Measurements from ENCODE around the gene DAB2.

The DAB2 gene

DNA sequence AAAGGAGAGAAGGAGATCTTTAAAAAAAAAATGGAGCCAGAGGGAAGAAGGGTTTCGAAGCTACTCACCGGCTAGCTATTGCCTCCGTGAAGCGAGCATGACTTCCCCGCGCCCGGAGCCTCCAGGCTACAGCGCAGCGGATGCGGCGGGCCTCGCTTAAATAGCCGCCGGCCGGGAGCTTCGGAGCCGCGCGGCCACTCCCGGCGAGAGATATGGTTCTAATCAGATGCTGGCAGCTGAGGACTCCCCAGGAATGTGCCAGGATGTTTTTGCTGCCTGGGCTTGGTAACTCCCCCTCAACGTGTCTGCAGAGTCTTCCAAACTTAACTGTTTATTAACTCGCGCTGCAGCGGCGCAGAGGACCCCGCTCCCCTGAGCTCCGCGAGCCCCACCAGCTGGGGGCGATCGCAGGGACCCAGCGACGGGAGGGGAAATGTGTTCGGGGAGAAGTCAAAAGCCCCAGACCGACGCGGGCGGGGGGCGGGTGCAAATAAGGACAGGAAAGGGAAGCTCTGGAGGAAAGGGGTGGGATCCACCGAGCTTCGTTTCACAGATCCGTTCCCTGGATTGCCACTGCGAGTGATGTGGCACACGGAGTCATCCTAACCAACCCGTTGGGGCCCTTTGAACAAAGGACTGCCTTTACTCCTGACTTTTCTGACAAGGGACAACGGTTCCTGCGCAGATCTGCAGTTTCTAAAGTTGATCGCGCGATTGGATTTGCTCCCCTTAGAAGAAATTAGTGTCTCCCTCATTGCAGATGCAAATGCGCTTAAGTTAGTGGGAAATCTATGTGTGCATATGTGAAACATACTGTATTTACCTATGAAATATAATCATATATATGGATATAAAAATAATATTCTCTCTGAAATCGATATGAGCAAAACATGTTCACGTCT lies at the start of gene DAB2:
DAB2 (minus strand) TSS at position 245 of the 902 bp plus-strand sequence. CDS start 30,660 bp downstream, outside the sequence.
- DNase-seq = peak in 4 of 6 experiments; percentile 5 to 29 (median 20)

DNA sequence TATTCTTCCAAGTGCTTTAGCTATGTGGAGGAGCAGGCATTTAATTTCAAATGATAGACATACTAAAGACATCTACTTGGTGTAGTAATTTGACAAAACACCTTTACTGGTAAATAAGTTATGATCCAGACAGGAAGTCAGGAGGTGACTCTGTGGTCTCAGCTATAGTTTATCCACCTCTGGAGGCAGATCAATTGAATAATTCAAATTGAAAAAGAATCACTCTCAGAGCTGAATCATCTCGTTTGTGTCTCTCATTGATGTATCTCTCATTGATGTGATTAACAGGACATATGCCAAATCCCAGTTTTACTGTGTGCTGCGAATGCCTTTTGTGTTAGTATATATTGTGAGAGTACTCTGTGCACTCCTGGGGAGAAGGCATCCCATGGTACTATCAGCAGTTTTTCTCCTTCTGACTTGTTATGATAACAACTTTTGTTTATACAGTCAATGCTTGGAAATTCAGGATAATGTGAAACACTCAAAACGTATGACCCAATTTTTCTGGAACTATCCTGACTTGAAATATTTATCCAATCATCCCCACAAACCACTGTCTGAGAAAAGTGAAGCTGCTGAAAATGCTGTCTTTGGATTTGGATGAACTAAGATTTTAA lies 48.5 kb upstream of the DAB2 start:
- no peak for DNase-seq

DNA sequence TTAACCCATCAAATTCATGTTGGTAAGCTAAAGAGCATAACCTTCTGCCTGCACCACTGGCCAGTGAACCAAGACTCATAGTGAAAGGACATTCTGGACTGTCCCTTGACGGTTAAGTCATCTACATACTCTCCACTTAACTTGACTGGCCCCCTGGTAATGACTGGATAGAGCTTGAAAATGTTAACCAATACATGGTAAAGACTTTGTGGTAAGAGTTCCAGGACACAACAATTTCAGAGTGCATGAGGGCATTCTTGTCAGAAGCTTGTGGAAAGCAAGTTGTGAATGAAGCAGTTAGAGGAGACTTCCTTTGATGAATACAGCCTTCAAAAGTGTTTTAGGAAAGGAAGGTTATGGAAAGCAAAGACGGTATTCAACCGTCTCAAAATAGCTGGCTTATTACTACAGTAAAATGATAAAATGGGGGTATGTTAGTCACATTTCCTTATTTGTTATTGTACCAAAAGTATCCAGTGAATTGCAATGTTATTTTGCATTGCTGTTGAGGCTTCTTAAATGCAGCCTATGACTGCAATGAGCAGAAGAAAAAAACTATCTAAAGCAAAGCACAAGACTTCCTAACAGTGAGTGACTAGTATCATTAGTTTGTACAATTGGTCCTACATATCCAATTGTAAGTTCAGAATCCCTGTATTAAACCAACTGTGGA lies 47.2 kb upstream of the DAB2 start:
- DNase-seq = no peak

DNA sequence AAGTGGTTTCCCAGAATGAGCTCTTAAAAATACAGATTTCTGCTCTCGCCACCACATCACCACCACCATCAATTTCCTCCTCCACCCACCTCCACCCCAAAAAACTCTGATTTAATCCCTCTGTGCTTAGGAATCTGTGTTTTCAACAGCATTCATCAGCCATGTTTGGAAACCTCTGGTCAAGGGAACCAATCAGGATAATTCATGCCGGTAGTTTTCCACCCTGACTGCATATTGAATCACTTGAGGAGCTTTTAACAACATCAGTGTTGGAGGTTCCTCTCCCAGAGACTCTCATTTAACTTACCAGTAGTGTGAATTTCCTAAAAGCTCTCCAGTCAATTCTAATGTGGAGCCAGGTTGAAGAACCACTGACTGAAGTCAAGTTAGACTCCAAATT lies 46.0 kb upstream of the DAB2 start:
- no peak for DNase-seq

DNA sequence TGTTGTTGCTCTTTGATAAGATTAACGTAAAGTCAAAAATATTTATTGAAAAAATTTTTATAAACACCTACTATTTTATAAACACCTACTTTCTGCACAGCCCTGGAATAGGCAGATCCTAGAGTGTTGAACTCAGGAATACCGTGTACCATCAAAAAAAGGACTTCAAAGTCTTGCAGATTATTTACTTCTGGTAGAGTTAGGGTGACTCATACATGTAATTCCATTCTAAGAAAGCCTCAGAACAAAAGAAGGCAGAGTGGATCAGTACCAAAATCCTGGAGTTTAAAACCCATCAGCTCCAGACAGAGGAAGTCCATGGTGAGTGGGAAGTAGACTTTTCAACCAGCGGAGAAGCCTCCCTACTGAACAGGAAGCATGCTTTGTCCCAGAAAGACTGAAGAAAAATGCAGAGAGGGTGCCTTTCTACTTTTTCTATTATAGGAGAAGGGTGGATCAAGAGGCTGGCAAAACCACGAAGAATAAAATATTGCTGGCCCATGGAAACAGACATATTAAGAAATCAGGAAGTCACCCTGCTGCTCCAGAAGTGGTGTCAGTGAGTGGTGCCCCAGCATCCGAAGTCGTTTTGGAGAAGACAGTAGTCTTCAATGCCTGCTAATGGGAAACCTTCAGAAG lies 45.1 kb upstream of the DAB2 start:
- no peak for DNase-seq

DNA sequence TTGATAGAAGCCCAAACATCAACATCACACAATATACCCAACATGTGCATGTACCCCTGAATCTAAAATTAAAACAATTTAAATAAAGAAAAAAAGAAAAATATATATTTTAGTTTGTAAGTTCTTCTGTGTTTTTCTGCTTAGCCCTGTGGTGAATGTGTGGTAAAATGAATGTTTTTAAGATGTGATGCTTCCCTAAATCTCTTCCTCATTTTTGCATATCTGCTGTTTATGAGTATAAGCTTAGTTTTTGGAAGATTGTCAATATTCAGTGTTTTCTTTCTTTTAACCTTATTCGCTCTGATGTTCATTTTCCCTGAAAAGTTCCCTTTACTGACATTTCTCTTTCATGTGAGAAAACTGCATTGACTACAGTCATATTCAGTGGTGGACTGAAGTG lies 44.4 kb upstream of the DAB2 start:
- DNase-seq = no peak

DNA sequence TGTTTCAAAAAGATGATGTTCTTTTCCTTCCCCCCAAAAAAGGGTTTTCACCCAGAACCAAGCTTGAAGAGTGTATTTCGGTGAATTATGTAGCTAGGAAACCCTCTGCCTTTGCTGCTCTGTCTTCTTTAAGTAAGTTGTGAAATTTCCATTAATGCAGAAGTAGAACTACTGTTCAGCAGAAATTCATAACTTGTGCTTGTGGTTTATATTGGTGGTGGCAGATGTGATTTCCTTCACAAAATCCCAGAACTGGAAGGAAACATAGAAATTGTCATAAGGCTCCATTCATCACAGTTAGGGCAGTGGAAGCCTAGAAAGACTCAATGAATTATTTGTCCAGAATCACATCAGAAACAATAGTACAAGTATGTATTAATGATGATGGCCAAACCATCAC lies 42.1 kb upstream of the DAB2 start:
- DNase-seq = no peak

DNA sequence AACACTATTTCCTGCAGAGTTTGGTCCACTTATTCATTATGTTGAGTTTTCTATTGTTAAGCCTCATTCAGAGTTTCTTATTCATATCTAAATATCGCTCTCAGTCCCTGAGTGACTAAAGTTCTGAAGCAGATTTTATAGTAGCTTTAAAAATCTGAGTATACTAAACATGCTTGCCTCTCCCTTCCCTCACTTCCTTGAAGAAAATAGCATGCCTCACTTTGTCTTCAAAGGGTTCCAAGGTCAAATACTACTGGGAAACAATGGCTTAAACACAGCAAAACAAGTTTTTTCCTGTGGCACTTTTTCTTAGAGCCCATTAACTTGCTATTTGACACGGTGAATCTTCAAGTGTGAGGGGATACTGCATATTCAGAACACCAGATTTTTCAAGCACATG lies 41.1 kb upstream of the DAB2 start:
- DNase-seq = no peak

DNA sequence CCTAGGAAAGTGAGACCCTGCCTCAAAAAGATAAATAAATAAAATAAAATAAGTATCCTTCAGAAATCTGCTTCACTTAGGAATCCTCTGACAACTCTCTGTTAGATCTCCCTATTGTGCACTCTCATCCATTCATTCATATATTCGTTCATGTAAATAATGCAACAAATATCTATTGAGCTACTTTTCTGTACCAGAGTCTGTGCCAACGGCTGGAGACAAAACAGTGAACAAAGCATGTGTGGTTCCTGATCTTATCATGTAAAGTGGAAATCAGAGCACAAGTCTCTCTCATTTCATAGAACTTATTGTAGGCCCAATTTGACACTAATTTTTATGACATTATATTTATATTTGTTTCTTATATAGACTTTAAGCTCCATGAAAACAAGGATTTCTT lies 40.3 kb upstream of the DAB2 start:
- DNase-seq = no peak

DNA sequence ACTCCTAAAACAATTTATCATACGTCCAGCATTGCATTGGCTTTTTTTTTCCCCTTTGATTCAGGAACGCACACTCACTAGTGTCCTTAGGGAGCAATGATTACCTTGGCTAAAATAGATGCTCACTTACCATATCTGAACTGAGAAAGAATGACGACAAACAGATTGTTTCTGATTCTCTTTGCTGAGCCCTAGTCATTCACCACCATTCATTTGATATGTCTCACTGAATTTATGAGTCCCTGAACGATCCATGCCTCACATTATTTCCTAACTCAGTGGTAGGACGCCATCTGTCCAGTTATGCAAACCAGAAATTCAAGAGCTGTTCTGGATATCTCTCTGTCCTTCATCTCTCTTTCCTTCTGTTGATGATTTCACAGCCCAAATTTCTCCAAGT lies 39.3 kb upstream of the DAB2 start:
- DNase-seq = no peak

GRCh38 chr5:39462211-39462610 lies 37.4 kb upstream of the DAB2 start:
- no peak for DNase-seq

GRCh38 chr5:39461007-39461682 lies 36.4 kb upstream of the DAB2 start:
- DNase-seq = no peak

GRCh38 chr5:39459907-39460306 lies 35.1 kb upstream of the DAB2 start:
- no peak for DNase-seq

- no peak for DNase-seq
Measured at GRCh38 chr5:39459071-39459470, 34.3 kb upstream of the DAB2 start.

DNA sequence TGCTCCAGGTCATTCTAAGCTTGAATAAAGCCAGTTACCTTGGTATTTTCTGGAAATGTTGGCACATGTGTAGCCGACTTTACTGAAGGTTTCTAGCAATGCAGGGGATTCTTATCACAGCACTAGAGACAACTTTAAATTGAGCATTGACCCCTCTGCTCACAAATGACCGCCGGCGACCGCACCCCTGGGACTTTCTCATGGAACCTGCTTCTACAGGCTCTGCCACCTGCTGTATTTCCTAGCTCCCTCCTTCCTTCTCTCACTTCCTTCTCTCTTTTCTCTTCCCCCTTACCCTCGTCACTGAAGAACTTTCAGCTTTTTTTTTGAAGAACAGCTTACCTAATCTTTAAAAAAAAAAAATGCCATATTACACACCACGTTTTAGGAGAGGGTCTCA lies 30.9 kb upstream of the DAB2 start:
- DNase-seq = no peak

DNA sequence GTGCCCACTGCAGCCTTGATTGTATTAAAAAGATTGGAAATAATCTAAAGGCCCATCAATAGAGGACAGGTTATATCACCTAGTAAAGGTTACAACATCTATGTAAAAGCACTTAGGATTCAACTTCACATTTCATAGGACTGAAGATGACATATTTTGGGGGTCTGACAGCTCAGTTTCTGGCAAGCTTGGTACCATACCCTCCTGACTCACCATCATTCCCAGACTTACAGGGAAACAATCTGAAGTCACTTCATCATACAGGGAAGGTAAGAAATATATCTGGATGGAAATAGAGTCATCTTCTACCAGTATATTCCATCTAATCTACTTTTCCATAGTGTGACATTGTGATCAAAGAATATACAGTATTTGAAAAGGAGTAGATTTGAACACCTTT lies 28.8 kb upstream of the DAB2 start:
- no peak for DNase-seq

DNA sequence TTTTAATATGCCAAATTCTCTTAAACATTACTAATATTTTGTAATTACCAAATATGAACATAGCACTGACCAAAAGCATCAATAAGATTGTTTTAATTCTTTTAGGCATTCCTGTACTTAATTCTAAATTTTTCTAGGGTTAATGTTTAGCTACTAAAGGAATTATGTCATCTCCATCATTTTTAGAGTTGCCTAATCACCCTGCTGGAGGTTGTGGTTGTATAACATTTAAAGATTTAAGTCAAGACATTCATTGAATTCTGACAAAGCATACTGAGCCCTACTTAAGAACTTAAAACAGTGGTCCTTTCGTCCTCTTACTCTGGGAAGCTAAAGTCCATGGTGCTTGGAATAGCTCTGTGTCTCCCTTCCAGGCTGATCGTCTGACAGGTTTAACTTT lies 28.1 kb upstream of the DAB2 start:
- DNase-seq = no peak

GRCh38 chr5:39451276-39451941 lies 26.6 kb upstream of the DAB2 start:
- DNase-seq = no peak

- DNase-seq = no peak
Measured at GRCh38 chr5:39450487-39450886, 25.7 kb upstream of the DAB2 start.

GRCh38 chr5:39449591-39449990 lies 24.8 kb upstream of the DAB2 start:
- no peak for DNase-seq

DNA sequence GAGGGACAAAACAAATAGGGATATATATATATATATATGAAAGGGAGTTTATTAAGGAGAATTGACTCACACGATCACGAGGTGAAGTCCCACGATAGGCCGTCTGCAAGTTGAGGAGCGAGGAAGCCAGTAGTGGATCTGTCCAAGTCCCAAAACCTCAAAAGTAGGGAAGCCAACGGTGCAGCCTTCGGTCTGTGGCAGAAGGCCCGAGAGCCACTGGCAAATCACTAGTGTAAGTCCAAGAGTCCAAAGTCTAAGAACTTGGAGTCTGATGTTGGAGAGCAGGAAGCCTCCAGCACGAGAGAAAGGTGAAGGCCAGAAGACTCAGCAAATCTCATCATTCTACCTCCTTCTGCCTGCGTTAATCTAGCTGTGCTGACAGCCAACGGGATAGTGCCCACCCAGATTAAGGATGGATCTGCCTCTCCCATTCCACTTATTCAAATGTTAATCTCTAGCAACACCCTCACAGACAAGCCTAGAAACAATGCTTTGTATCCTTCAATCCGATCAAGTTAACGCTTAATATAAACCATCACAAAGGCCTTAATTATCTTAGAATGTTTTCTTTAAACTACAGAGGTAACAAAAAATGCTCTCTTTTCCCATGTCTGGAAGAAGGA lies 23.8 kb upstream of the DAB2 start:
- DNase-seq = no peak

- DNase-seq = no peak
Measured at GRCh38 chr5:39447968-39448367, 23.2 kb upstream of the DAB2 start.

All from stimulated activated naive CD4-positive, alpha-beta T cell (primary cell).